SU-DHL-6 (cell line): ENCODE data around the gene TENM4.

Experiments
- H2AFZ ChIP-seq: fragments of 200-600 bp; sonication (generic); 2 replicates; pipeline ENCODE4 v1.6.1; 2014; ENCODE audit warnings: low read depth, mild to moderate bottlenecking, moderate library complexity, mixed read lengths, antibody characterized with exemption, low read length; ENCODE audit not compliant: severe bottlenecking
- H3F3A ChIP-seq: fragments of 200-600 bp; shearing (Covaris generic); 2 replicates; pipeline ENCODE4 v1.6.0; 2016; ENCODE audit warnings: antibody characterized with exemption, mild to moderate bottlenecking; ENCODE audit not compliant: insufficient read depth
- H3K27ac ChIP-seq: fragments of 200-600 bp; sonication (generic); 2 replicates; pipeline ENCODE4 v1.5.1; 2016; ENCODE audit warnings: low read depth, mild to moderate bottlenecking, low read length, moderate library complexity, mixed read lengths
- H3K27me3 ChIP-seq: fragments of 200-600 bp; sonication (generic), shearing (Covaris generic); 2 replicates; pipeline ENCODE4 v1.6.0; 2014; ENCODE audit warnings: mild to moderate bottlenecking, low read length
- H3K36me3 ChIP-seq: fragments of 200-600 bp; sonication (generic); 2 replicates; pipeline ENCODE4 v1.6.1; 2014; ENCODE audit warnings: mild to moderate bottlenecking, low read length, mixed read lengths
- H3K4me2 ChIP-seq: fragments of 300-600, 200-600 bp; shearing (Covaris generic), sonication (generic); 2 replicates; pipeline ENCODE4 v1.6.0; 2014; ENCODE audit warnings: low read length, low read depth, mild to moderate bottlenecking; ENCODE audit not compliant: poor library complexity, severe bottlenecking
- H3K4me3 ChIP-seq: fragments of 200-600 bp; sonication (generic); 2 replicates; pipeline ENCODE4 v1.5.1; 2014; ENCODE audit warnings: antibody characterized with exemption, low read length, mild to moderate bottlenecking, mixed read lengths; ENCODE audit not compliant: insufficient read depth, poor library complexity, severe bottlenecking
- H3K79me2 ChIP-seq: fragments of 200-600 bp; sonication (generic); 2 replicates; pipeline ENCODE4 v1.6.1; 2014; ENCODE audit warnings: mild to moderate bottlenecking, low read length, moderate library complexity; ENCODE audit not compliant: insufficient read depth
- H3K9ac ChIP-seq: fragments of 200-600 bp; sonication (generic); 2 replicates; pipeline ENCODE4 v1.7.0; 2014; ENCODE audit warnings: mild to moderate bottlenecking, low read length
- H3K9me2 ChIP-seq: fragments of 200-600 bp; sonication (generic); replicated peaks from 2 replicates; pipeline ENCODE4 v1.6.1; 2014; ENCODE audit warnings: low read length; ENCODE audit not compliant: insufficient read depth
- H3K9me3 ChIP-seq: fragments of 200-600 bp; sonication (generic); 2 replicates; pipeline ENCODE4 v1.6.1; 2014; ENCODE audit warnings: low read length, mixed read lengths; ENCODE audit not compliant: insufficient read depth
- H4K20me1 ChIP-seq: fragments of 200-600 bp; sonication (generic); 2 replicates; pipeline ENCODE4 v1.6.1; 2014; ENCODE audit warnings: low read depth, mild to moderate bottlenecking, antibody characterized with exemption, low read length, moderate library complexity, mixed read lengths
- EZH2phosphoT487 ChIP-seq: fragments of 200-600 bp; sonication (generic), shearing (Covaris generic); conservative IDR thresholded peaks from 2 replicates; pipeline ENCODE4 v1.6.1; 2018; ENCODE audit warnings: mild to moderate bottlenecking, antibody characterized with exemption, low read length, moderate library complexity, mixed read lengths
- TF ChIP-seq, protein P1 (sequence below): fragments of 200-600 bp; sonication (generic); IDR thresholded peaks from one replicate; pipeline ENCODE4 v1.5.1; 2017; ENCODE audit warnings: antibody characterized with exemption, mild to moderate bottlenecking, low read length, moderate library complexity; ENCODE audit not compliant: insufficient read depth, poor library complexity, severe bottlenecking

Gene TENM4

GRCh38 chr11:78833237-78833636 lies 607.6 kb downstream of the TENM4 start:
- no peak overlapping the region for H3K4me2 ChIP-seq
- no peaks in the 10 kb centered on the region for H3K36me3 ChIP-seq

DNA sequence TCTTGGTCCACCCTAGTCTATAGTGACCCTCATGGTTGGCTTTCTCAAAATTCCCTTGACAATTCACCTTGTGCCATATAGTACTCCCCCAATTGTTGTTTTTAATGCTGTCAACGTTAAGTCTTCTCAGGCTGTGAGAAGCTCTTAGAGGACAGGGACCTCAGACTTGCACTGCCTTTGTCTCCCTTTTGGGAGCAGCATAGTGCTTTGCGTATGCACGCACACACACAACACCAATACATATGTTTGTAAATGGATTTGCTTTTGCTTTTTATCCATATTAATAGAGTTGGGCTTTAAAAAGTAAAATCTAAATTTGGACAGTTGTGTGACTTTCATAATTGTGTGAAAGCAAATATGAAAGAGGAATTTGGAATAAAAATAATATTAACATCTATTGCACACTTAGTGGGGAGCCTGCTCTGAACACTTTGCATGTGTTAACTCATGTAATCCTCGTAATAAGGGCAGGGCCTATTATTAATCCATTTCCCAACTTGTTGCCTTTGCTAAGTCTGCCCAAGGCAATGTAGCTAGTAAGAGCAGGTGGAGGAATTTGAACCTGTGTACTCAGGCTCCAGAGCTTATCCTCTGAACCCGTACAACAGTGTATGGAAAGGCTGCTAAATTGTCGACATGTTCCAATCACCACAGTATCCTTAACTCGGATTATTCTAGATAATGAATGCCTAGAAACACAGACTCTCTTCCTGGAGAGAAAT lies 608.4 kb downstream of the TENM4 start:
- H3K79me2 ChIP-seq, result no peaks in the 10 kb centered on the region
- no peak overlapping the region for H2AFZ ChIP-seq
- no peak overlapping the region for H3K4me2 ChIP-seq
- H3K9ac ChIP-seq, result no peak overlapping the region
- H3K27me3 ChIP-seq, result no peaks in the 10 kb centered on the region
- no peak overlapping the region for H3K4me3 ChIP-seq
- H3K27ac ChIP-seq, result no peak overlapping the region
- no peaks in the 10 kb centered on the region for H3K36me3 ChIP-seq
- no peaks in the 10 kb centered on the region for H3F3A ChIP-seq
- no peaks in the 10 kb centered on the region for H3K9me2 ChIP-seq
- H4K20me1 ChIP-seq, result no peaks in the 10 kb centered on the region
- H3K9me3 ChIP-seq, result no peaks in the 10 kb centered on the region
- TF ChIP-seq EZH2phosphoT487, result no peak
- TF ChIP-seq, protein P1, sequence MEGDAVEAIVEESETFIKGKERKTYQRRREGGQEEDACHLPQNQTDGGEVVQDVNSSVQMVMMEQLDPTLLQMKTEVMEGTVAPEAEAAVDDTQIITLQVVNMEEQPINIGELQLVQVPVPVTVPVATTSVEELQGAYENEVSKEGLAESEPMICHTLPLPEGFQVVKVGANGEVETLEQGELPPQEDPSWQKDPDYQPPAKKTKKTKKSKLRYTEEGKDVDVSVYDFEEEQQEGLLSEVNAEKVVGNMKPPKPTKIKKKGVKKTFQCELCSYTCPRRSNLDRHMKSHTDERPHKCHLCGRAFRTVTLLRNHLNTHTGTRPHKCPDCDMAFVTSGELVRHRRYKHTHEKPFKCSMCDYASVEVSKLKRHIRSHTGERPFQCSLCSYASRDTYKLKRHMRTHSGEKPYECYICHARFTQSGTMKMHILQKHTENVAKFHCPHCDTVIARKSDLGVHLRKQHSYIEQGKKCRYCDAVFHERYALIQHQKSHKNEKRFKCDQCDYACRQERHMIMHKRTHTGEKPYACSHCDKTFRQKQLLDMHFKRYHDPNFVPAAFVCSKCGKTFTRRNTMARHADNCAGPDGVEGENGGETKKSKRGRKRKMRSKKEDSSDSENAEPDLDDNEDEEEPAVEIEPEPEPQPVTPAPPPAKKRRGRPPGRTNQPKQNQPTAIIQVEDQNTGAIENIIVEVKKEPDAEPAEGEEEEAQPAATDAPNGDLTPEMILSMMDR, result no peak

More at GRCh38 chr11:78833237-78833636, 607.6 kb downstream of the TENM4 start:
- Histone ChIP-seq H3K4me3 (no peak overlapping the region), H3K9ac (no peak overlapping the region), H3K27ac (no peak overlapping the region), H2AFZ (no peak overlapping the region), H3K9me3 (no peaks in the 10 kb centered on the region), H3F3A (no peaks in the 10 kb centered on the region), H3K9me2 (no peaks in the 10 kb centered on the region), H3K79me2 (no peaks in the 10 kb centered on the region), H3K27me3 (no peaks in the 10 kb centered on the region), H4K20me1 (no peaks in the 10 kb centered on the region)
- TF ChIP-seq EZH2phosphoT487, result no peak
- TF ChIP-seq, protein P1, result no peak

- Histone ChIP-seq H2AFZ (no peak overlapping the region), H3K9ac (no peak overlapping the region), H3F3A (no peaks in the 10 kb centered on the region), H3K27me3 (no peaks in the 10 kb centered on the region), H3K79me2 (no peaks in the 10 kb centered on the region), H3K9me3 (no peaks in the 10 kb centered on the region), H3K4me2 (no peak overlapping the region), H4K20me1 (no peaks in the 10 kb centered on the region), H3K27ac (no peak overlapping the region), H3K4me3 (no peak overlapping the region), H3K36me3 (no peaks in the 10 kb centered on the region), H3K9me2 (no peaks in the 10 kb centered on the region)
- TF ChIP-seq, protein P1, result no peak
- TF ChIP-seq EZH2phosphoT487, result no peak
These were observed 609.3 kb downstream of the TENM4 start for GRCh38 chr11:78831571-78831970.
